SU-DHL-6 (cell line): Measurements from ENCODE around the gene CASK.

Experiments used
- H2AFZ ChIP-seq: fragments of 200-600 bp; sonication (generic); 2 replicates; pipeline ENCODE4 v1.6.1; 2014; ENCODE audit warnings: low read depth, mild to moderate bottlenecking, moderate library complexity, mixed read lengths, antibody characterized with exemption, low read length; ENCODE audit not compliant: severe bottlenecking
- H3F3A ChIP-seq: fragments of 200-600 bp; shearing (Covaris generic); 2 replicates; pipeline ENCODE4 v1.6.0; 2016; ENCODE audit warnings: antibody characterized with exemption, mild to moderate bottlenecking; ENCODE audit not compliant: insufficient read depth
- H3K27ac ChIP-seq: fragments of 200-600 bp; sonication (generic); 2 replicates; pipeline ENCODE4 v1.5.1; 2016; ENCODE audit warnings: low read depth, mild to moderate bottlenecking, low read length, moderate library complexity, mixed read lengths
- H3K27me3 ChIP-seq: fragments of 200-600 bp; sonication (generic), shearing (Covaris generic); 2 replicates; pipeline ENCODE4 v1.6.0; 2014; ENCODE audit warnings: mild to moderate bottlenecking, low read length
- H3K36me3 ChIP-seq: fragments of 200-600 bp; sonication (generic); 2 replicates; pipeline ENCODE4 v1.6.1; 2014; ENCODE audit warnings: mild to moderate bottlenecking, low read length, mixed read lengths
- H3K4me2 ChIP-seq: fragments of 300-600, 200-600 bp; shearing (Covaris generic), sonication (generic); 2 replicates; pipeline ENCODE4 v1.6.0; 2014; ENCODE audit warnings: low read length, low read depth, mild to moderate bottlenecking; ENCODE audit not compliant: poor library complexity, severe bottlenecking
- H3K4me3 ChIP-seq: fragments of 200-600 bp; sonication (generic); 2 replicates; pipeline ENCODE4 v1.5.1; 2014; ENCODE audit warnings: antibody characterized with exemption, low read length, mild to moderate bottlenecking, mixed read lengths; ENCODE audit not compliant: insufficient read depth, poor library complexity, severe bottlenecking
- H3K79me2 ChIP-seq: fragments of 200-600 bp; sonication (generic); 2 replicates; pipeline ENCODE4 v1.6.1; 2014; ENCODE audit warnings: mild to moderate bottlenecking, low read length, moderate library complexity; ENCODE audit not compliant: insufficient read depth
- H3K9ac ChIP-seq: fragments of 200-600 bp; sonication (generic); 2 replicates; pipeline ENCODE4 v1.7.0; 2014; ENCODE audit warnings: mild to moderate bottlenecking, low read length
- H3K9me2 ChIP-seq: fragments of 200-600 bp; sonication (generic); replicated peaks from 2 replicates; pipeline ENCODE4 v1.6.1; 2014; ENCODE audit warnings: low read length; ENCODE audit not compliant: insufficient read depth
- H3K9me3 ChIP-seq: fragments of 200-600 bp; sonication (generic); 2 replicates; pipeline ENCODE4 v1.6.1; 2014; ENCODE audit warnings: low read length, mixed read lengths; ENCODE audit not compliant: insufficient read depth
- H4K20me1 ChIP-seq: fragments of 200-600 bp; sonication (generic); 2 replicates; pipeline ENCODE4 v1.6.1; 2014; ENCODE audit warnings: low read depth, mild to moderate bottlenecking, antibody characterized with exemption, low read length, moderate library complexity, mixed read lengths
- CTCF ChIP-seq: fragments of 200-600 bp; sonication (generic); IDR thresholded peaks from one replicate; pipeline ENCODE4 v1.5.1; 2017; ENCODE audit warnings: antibody characterized with exemption, mild to moderate bottlenecking, low read length, moderate library complexity; ENCODE audit not compliant: insufficient read depth, poor library complexity, severe bottlenecking
- EZH2phosphoT487 ChIP-seq: fragments of 200-600 bp; sonication (generic), shearing (Covaris generic); conservative IDR thresholded peaks from 2 replicates; pipeline ENCODE4 v1.6.1; 2018; ENCODE audit warnings: mild to moderate bottlenecking, antibody characterized with exemption, low read length, moderate library complexity, mixed read lengths

Gene CASK

GRCh38 chrX:41474726-41475100, 448.6 kb downstream of the CASK start:
- H3K4me2 ChIP-seq: no peak overlapping the region

GRCh38 chrX:41473936-41474725, 449.2 kb downstream of the CASK start:
- no peak overlapping the region for H3K4me2 ChIP-seq
- H3K27ac ChIP-seq: no peak overlapping the region
- H3K27me3 ChIP-seq: no peaks in the 10 kb centered on the region
- H3K4me3 ChIP-seq: no peak overlapping the region
- H3K9me2 ChIP-seq: no peaks in the 10 kb centered on the region
- H4K20me1 ChIP-seq: no peaks in the 10 kb centered on the region
- TF ChIP-seq EZH2phosphoT487: no peak
- TF ChIP-seq CTCF: no peak
- H3K36me3 ChIP-seq: no peaks in the 10 kb centered on the region
- H3K9me3 ChIP-seq: no peaks in the 10 kb centered on the region
- no peak overlapping the region for H3K9ac ChIP-seq
- H3F3A ChIP-seq: no peaks in the 10 kb centered on the region
- H3K79me2 ChIP-seq: no peaks in the 10 kb centered on the region
- H2AFZ ChIP-seq: no peak overlapping the region

More at GRCh38 chrX:41474726-41475100, 448.6 kb downstream of the CASK start:
- no peak overlapping the region for H3K9ac ChIP-seq
- H3K9me2 ChIP-seq: no peaks in the 10 kb centered on the region
- H2AFZ ChIP-seq: no peak overlapping the region
- no peaks in the 10 kb centered on the region for H3F3A ChIP-seq
- TF ChIP-seq EZH2phosphoT487 (no peak), CTCF (no peak)
- H3K9me3 ChIP-seq: no peaks in the 10 kb centered on the region
- no peaks in the 10 kb centered on the region for H3K79me2 ChIP-seq
- H4K20me1 ChIP-seq: no peaks in the 10 kb centered on the region
- H3K36me3 ChIP-seq: no peaks in the 10 kb centered on the region
- no peak overlapping the region for H3K27ac ChIP-seq
- no peak overlapping the region for H3K4me3 ChIP-seq
- H3K27me3 ChIP-seq: no peaks in the 10 kb centered on the region

- Histone ChIP-seq H3K27me3 (no peaks in the 10 kb centered on the region), H3K9me2 (no peaks in the 10 kb centered on the region), H3K4me3 (no peak overlapping the region), H3K9me3 (no peaks in the 10 kb centered on the region), H3K27ac (no peak overlapping the region), H3F3A (no peaks in the 10 kb centered on the region), H2AFZ (no peak overlapping the region), H3K79me2 (no peaks in the 10 kb centered on the region), H4K20me1 (no peaks in the 10 kb centered on the region), H3K9ac (no peak overlapping the region), H3K4me2 (no peak overlapping the region), H3K36me3 (no peaks in the 10 kb centered on the region)
- TF ChIP-seq EZH2phosphoT487 (no peak), CTCF (no peak)
Observed at GRCh38 chrX:41472231-41472815, 451.0 kb downstream of the CASK start.
